ENCODE data around the gene AGAP3.

Gene AGAP3

DNA sequence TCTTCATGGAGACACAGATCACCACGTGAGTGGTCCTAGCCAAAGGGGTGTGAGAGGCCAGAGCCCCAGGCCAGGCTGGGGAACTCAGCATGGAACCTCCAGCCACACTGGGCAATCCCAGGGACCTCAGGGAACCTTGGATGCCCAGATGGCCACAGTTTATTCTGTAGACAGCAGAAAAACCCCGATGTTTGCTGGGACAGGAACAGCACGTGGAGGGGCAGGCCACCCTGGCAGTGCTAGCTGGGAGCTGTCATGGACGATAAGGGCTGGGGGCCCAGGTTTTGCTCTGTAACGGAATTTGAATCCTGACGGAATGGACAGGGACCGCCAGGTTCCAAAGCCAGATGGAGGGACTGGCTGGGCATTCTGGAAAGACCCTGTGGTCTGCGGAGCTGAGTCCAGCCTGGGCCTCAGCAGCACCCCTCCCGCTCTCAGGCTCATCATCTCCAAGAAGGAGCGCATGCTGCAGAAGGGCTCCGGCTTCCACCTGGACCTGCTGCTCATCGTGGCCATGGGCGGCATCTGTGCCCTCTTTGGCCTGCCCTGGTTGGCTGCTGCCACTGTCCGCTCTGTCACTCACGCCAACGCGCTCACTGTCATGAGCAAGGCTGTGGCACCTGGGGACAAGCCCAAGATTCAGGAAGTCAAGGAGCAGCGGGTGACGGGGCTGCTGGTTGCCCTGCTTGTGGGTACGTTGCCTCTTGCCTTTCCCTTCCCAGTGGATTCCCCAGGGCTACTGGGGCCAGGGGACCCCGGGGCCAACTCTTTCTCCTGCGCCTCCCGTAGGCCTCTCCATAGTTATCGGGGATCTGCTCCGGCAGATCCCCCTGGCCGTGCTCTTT is 11.2 kb upstream of the AGAP3 start:
- DNase-seq, result no peak

GRCh38 chr7:151075662-151075971 is 10.7 kb upstream of the AGAP3 start:
- no peak for DNase-seq

- DNase-seq, result no peak
Measured at GRCh38 chr7:151075978-151076426, 10.3 kb upstream of the AGAP3 start.

DNA sequence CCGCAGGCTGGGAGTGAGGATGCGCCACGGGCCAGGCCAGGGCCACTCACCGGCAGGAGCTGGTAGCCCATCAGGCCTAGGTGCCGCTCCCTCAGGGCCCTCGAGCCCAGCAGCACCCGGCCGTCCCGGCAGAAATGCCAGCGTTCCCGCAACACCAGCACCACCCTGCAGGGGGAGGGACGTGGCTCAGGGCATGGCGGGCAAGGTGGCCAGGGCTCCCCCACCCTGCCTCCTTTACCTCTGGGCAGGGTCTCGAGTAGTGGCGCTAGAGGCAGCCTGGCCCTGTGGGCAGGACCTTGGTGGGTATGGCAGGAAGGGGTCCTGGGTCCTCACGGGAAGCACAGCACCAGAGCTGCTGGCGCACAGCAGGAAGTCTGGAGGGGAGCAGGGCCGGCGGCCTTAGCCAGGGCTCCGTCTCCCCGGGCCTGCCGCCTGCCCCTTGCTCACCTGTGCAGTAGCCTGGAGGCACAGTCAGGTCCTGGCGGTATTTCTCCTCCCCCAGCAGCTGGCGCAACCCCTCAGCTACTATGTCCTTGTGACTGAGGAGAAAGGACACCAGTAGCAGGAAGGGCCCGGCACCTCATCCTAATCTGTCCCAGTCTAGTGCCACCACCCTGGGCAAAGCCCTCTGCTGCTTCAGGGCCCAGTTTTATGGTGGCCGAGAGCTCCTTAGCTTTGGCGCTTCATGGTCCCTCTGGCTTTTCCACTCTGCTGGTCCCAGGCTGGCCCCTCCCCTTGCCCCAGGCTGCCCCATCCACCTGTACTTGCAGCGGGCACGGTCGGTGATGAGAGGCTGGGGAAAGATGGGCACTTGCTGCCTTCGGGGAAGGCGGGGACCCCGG is 9.2 kb upstream of the AGAP3 start:
- DNase-seq, result no peak

DNA sequence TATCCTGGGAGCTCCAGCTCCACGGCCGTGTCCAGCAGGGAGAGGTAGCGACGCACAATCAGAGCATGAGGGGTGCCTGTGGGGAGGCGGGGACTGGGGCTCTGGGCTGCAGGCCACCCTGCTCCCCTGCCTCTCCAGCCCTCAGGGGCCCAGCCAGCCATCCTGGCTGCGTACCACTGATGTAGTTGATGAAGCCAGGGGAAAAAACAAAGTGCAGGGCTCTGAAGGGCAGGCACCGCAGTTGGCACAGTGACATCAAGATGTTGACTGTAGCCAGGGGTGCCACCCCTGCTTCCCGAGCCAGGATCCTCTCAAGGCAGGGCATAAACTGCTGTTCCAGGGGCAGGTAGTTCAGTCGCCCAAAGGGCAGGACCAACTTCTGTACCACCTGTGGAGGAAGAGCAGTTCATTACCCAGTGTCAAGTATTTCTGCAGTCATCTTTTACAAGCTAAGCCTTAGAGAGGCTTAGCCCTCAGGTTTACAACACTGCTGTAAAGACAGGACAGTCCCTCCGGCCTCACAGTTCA is 8.5 kb upstream of the AGAP3 start:
- no peak for DNase-seq

DNA sequence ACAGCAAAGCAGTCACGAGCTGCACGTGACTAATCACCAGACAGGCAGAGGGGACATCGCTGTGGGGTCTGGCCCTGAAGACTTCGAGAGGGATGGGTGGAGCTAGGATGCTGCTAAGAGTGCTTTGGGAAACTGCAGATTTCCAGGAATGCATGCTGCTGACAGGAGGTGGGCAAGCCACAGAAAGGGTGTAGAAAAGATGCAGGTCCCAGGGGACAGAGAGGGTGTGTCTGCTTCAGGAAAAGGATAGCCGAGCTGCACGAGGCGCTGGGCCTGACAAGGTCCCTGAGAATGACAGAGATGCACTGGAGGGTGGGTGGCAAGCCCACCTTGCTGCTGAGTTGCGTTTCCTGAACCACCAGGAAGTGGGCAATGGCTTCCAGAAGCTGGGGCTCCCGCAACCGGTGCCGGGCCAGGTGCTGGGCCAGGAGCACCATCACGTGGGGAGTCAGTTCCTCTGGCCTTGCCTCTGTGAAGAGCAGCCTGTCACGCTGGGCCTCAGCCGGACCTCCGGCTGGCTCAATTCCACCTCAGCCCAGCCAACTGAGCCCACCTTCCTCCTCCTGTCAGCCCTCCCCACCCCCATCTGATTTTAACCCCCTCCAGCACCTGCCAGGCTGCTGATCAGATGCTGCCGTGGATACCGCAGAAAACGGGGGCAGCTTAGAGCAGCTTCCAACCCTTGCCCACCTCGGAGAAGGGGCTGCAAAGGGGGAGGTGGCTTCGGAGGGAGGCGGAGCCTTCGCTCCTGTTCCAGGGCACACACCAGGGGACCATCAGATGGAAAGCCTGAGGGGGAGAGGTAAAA is 7.8 kb upstream of the AGAP3 start:
- no peak for DNase-seq

GRCh38 chr7:151079199-151079910 is 6.9 kb upstream of the AGAP3 start:
- no peak for DNase-seq

GRCh38 chr7:151080067-151080521 is 6.2 kb upstream of the AGAP3 start:
- no peak for DNase-seq

- DNase-seq, result peak; percentile 84
Measured at GRCh38 chr7:151080522-151081169, 5.6 kb upstream of the AGAP3 start, which contains the start of gene FASTK. Gene FASTK, minus strand, starts transcription at chr7:151080809. Its CDS starts 43 bp downstream, at chr7:151080766.

- no peak for DNase-seq
Measured at GRCh38 chr7:151081170-151082101, 4.8 kb upstream of the AGAP3 start.

- no peak for DNase-seq
Measured at GRCh38 chr7:151082141-151083070, 3.9 kb upstream of the AGAP3 start.

DNA sequence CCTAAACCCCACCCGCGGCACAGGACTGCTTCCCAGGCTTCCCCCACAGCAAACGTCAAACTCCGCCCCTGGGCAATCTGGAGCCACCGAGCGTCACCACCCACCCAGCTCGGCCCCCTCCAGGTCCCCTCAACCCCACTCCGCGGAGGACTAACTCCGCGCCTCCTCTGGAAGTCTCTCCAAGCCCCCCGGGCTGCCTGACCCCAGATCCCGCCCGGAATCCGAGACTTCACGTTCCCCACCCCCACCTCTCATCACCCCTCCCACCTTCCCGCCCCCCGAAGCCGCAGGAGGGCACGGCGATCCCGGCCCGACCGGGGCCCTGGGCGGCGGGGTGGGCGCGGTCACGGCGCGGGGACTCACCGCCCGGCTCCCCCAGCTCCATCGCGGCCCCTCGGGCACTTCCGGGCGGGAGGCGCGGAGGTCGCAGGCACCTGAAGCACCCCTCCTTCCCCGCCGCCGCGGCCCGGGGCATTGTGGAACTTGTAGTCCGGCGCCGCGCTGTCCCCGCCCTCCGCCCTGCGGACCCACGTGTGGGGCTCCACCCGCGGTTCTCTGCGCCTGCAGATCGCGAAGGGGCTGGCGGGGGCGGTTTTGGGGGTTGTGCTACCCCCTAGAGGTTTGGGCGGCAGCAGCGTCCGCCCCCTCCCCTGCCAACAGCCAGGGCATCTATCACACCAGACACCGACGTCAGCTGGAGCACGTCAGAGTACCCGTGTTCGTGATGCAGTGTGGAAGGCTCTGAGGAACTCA is 3.0 kb upstream of the AGAP3 start, which contains the start of gene TMUB1:
Gene TMUB1 (minus strand): TSS at position 423 of the 753 bp plus-strand sequence. CDS start 930 bp downstream, outside the sequence.
- peak; percentile 70 for DNase-seq

DNA sequence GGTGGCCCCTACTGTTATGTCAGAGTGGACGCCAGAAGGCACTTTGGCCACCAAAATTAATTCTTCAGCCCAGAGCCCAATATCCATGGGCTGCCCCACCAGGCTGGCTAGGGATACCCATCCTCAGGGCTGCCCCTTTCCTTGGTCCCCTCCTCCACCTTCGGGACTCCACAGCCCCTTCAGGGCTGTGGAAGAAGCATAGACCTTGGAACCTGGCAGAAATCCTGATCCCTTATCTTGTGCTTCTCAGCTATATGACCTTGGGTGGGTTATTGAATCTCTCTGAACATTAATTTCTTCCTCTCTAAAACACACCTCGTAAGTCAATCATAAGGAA is 2.5 kb upstream of the AGAP3 start:
- DNase-seq, result no peak

GRCh38 chr7:151085329-151085690 is 965 bp upstream of the AGAP3 start:
- no peak for DNase-seq

DNA sequence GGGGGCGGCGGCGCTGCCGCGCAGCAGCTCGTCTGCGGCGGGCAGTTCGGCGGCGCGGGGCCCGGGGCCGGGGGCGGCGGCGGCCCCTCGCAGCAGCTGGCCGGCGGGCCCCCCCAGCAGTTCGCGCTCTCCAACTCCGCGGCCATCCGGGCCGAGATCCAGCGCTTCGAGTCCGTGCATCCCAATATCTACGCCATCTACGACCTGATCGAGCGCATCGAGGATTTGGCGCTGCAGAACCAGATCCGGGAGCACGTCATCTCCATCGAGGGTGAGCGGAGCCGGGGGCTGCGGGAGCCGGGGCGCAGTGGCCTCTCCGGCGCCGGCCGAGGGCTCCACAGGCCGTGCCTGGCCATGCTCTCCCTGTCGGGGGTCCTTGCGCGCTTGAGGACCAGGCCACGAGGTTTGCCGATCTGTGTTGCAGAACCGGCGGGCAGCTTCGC is 548 bp downstream of the AGAP3 start:
- no peak for DNase-seq

GRCh38 chr7:151087245-151088018 is 1.2 kb downstream of the AGAP3 start:
- DNase-seq, result peak; percentile 39

GRCh38 chr7:151088019-151088855 is 2.0 kb downstream of the AGAP3 start:
- no peak for DNase-seq

All from NCI-H2171 (cell line).